ENCODE data around the gene LTF. TPM values are rescaled to one million over a fixed set of nuclear protein-coding genes. Genes with fewer than 3 reads are reported as not detected.

LTF gene
- total RNA-seq, 1 donor from 2014 or later = not detected

- no peak for DNase-seq (ENCODE audit: low read depth)
- no peak for TF ChIP-seq CTCF (conservative IDR thresholded peaks at IDR 0.05; ENCODE audit: low read depth, low read length)
- no peak overlapping the region for H3K4me3 ChIP-seq (ENCODE audit: low read depth, low read length)
Measured at GRCh38 chr3:46463120-46463867, 1.4 kb downstream of the LTF start.

GRCh38 chr3:46462511-46462910 is 2.2 kb downstream of the LTF start:
- H3K4me3 ChIP-seq (ENCODE audit: low read depth, low read length) = no peak overlapping the region
- no peak for TF ChIP-seq CTCF (conservative IDR thresholded peaks at IDR 0.05; ENCODE audit: low read depth, low read length)
- DNase-seq (ENCODE audit: low read depth) = no peak

- no peak overlapping the region for H3K4me3 ChIP-seq (ENCODE audit: low read depth, low read length)
- TF ChIP-seq CTCF (conservative IDR thresholded peaks at IDR 0.05; ENCODE audit: low read depth, low read length) = peak; percentile 14
- DNase-seq (ENCODE audit: low read depth) = no peak
Measured at GRCh38 chr3:46462111-46462510, 2.6 kb downstream of the LTF start.

- no peak for TF ChIP-seq CTCF (conservative IDR thresholded peaks at IDR 0.05; ENCODE audit: low read depth, low read length)
- no peak for DNase-seq (ENCODE audit: low read depth)
- no peak overlapping the region for H3K4me3 ChIP-seq (ENCODE audit: low read depth, low read length)
Measured at GRCh38 chr3:46460051-46460450, 4.7 kb downstream of the LTF start.

GRCh38 chr3:46456118-46456517 is 8.6 kb downstream of the LTF start:
- no peak for DNase-seq (ENCODE audit: low read depth)
- no peak overlapping the region for H3K4me3 ChIP-seq (ENCODE audit: low read depth, low read length)
- TF ChIP-seq CTCF (conservative IDR thresholded peaks at IDR 0.05; ENCODE audit: low read depth, low read length) = no peak

- TF ChIP-seq CTCF (conservative IDR thresholded peaks at IDR 0.05; ENCODE audit: low read depth, low read length) = no peak
- DNase-seq (ENCODE audit: low read depth) = no peak
- H3K4me3 ChIP-seq (ENCODE audit: low read depth, low read length) = no peak overlapping the region
Measured at GRCh38 chr3:46455231-46456115, 9.2 kb downstream of the LTF start.
